GM19372 (cell line): Measurements from ENCODE around the gene FBLN1.

ENCODE experiments used
- ATAC-seq: cut with Tn5 transposase; IDR thresholded peaks from one replicate; pipeline ENCODE4 v1.9.1; 2021; ENCODE audit warnings: mild to moderate bottlenecking, low read depth, moderate library complexity; ENCODE audit not compliant: unreplicated experiment

The FBLN1 gene

DNA sequence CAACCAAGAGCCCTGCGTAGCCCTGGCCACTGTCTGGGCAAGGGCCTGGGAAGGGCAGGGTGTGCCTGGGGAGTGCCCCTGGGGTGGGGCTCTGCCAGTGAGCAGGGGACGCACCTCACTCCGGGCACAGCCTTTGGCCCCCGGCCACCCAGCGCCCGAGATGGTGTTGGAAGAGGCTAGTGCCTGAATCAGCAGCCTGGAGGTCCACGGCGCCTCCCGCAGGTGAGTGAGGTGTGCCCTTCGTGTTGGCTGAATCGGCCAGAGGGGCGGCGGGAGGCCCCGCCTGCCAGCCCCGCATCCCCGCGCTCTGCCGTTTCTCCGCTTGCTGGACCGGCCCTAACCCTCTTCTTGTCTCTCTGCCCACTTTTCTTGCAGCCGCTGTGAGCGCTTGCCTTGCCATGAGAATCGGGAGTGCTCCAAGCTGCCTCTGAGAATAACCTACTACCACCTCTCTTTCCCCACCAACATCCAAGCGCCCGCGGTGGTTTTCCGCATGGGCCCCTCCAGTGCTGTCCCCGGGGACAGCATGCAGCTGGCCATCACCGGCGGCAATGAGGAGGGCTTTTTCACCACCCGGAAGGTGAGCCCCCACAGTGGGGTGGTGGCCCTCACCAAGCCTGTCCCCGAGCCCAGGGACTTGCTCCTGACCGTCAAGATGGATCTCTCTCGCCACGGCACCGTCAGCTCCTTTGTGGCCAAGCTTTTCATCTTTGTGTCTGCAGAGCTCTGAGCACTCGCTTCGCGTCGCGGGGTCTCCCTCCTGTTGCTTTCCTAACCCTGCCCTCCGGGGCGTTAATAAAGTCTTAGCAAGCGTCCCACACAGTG is 60.1 kb downstream of the FBLN1 start:
- ATAC-seq = no peak

DNA sequence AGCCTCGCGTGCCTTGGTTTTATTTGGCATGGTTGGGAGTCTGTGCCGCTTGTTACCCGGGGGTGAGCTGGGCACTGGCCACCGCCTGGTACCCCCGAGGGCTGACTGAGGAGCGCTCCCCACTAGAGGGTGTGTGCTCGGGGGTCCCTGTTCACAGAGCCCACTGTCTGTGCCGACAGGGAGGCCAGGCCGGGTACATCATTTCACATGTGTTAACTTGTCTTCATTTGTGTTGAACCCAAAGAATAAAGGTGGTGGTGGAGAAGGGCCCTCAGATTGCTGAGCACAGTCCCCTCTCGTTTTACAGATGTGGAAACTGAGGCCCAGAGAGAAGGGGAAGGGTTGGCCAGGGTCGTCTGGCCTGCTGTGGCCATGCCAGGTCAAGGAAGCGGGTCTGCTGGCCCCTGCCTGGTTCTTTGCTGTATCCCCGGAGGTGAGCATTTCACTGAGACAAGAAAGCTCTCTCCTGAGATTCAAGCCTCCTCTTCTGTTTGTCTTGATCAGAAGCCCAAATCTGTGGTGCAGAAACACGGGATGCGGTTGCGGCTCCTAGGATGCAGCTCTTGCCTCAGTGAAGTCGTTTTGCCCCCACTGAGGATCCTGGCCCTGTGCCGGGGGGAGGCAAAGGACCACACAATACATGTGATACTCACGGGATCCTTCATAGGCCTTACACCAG is 60.8 kb downstream of the FBLN1 start:
- no peak for ATAC-seq

DNA sequence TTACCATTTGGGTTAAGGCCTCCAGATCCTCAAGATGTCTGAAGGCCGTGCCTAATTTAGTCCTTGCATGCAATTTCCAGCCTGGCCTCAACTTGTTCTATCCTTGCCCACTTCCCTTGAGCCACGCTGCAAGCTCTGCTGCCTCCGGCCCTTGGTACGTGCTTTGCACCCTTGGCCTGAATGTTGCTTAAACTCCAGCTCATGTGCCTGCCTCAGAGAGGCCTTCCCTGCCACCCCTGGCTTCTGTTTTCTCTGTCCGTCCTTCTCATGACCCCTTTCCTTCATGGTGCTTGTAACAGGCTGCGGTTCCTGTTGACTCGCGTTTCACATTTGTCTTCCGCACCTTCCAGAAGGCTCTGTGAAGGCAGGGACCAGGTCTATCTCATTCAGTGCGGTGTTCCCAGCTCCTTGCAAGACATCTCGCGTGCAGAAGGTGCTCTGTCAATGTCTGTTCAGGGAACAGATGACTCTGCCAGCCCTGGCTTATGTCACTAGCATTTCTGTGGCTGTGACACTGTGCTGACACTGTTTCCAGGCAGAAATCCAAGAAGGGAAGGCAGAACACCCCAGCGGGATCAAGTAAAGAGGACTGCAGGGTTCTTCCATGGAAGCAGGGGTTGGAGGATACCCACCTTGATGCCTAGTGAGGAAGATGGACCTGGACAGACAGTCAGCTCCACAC is 61.8 kb downstream of the FBLN1 start:
- no peak for ATAC-seq

DNA sequence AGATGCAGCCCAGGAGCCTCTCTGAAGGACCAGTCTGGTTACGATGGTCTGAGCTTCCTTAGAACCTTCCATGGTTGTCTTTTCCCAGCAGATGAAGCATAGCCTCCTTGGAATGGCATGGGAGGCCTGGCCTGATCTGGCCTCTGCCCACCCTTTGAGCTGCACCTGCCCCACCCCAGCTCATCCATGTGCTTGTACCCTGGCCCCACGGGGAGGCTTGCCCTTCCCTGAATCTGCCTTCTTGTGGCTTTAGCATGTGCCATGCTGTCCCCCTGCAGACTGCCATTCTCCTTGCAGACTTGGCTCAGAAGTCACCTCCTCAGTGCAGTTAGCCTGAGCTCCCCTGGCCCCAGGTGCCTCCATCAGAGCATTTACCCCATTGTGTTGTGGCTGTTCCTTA is 62.5 kb downstream of the FBLN1 start:
- no peak for ATAC-seq

DNA sequence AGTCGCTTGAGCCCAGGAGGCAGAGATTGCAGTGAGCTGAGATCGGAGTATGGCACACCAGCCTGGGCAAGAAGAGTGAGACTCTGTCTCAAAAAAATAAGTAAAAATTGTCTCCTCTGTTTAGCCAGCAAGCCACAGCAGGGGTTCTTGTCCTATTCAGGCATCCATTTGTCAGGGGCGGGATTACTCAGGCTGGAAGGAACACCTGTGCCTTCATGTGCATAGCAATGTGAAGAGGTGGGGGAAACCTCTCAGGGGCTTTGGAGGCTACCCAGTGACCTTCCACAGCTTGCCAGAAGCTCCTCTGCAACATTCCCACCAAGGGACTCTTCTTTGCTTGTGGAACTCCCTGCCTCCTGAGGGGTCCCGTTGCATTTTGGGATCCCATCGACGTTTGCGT is 63.3 kb downstream of the FBLN1 start:
- ATAC-seq = no peak

DNA sequence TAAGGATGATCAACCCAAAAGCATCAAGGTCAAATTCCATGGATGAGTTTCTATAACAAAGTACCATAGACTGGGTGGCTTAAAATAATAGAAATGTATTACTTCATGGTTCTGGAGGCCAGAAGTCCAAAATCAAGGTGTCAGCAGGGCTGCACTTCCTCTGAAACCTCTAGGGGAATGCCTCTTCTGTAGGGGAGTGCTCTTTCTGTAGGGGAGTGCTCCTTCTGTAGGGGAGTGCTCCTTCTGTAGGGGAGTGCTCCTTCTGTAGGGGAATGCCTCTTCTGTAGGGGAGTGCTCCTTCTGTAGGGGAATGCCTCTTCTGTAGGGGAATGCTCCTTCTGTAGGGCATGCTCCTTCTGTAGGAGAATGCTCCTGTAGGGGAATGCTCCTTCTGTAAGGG is 65.5 kb downstream of the FBLN1 start:
- ATAC-seq = no peak

DNA sequence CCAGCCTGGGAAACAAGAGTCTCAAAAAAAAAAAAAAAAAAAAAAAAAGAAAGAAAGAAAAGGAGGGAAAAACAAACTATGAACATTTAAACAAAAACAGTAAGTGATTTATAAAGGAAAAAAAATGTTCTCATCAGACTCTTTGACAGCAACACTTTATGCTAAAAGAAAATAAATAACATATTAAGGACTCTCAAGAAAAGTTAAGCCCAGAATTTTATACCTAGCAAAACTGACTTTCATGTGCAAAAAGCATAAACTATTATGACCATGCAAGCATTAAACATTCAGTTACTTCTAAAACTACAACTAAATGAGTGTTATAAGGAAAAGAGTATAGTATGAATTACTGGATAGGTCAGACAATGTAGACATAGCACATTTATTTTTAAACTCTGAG is 68.4 kb downstream of the FBLN1 start:
- ATAC-seq = no peak

DNA sequence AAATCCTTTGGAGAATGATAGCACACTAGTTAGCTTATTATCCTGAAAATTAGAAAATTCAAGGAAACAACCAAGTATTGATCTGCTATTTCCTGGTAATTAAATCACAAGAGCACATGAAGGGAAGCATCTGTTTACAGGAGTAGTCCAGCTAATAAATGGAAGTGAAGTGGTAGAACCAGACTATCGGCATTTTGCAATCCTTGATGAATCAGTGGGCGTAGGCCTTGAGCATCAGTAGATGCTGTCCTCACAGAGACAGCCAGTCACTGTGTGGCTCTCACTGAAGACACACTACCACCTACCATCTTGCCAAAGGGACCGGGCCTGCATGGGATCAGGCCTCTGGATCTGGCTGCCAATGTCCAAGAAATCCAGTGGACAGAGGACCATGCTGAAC is 69.8 kb downstream of the FBLN1 start:
- no peak for ATAC-seq

DNA sequence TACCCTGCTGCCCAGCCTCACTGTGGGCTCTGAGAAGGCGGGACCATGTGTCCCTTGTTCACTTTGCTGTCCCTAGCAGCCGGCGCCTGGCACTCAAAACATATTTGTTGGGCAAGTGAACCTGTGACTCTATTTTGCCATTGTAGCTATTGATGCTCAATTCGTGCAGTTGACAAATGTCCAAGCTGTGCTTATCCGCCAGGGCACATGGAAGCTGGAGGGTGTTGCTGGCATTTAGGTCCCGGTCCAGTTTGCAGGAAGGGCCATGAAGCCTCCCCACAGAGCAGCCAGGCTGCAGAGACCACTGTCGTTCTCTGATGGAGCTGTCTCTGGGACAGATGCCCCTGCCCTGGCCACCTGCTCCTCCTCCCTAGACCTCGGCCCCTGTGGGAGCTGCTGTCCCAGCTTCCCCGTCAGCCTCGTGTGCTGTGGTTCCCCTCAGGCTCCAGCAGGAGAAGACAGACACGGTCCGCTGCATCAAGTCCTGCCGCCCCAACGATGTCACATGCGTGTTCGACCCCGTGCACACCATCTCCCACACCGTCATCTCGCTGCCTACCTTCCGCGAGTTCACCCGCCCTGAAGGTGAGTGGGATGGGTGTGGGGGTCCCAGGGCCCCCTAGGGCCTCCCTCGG is 71.5 kb downstream of the FBLN1 start:
- ATAC-seq = no peak

DNA sequence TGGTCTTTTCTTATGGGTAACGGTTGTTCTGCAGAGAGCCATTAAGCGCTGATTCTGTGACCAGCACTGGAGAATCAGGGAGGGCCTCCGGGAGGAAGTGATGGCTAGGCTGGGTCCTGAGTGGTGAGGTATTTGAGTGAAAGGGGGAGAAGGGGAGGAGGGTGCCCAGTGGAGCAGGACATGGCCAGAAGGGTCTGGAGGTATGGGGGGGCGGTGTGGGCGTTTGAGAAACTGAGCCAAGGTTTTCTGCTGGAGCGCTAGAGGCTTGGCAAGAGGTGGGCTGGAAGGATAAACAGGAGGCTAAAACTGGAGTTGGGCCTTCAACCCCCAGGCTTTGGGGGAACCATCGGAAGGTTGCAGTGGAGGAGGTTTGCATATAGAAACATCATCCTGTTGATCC is 72.5 kb downstream of the FBLN1 start:
- no peak for ATAC-seq

DNA sequence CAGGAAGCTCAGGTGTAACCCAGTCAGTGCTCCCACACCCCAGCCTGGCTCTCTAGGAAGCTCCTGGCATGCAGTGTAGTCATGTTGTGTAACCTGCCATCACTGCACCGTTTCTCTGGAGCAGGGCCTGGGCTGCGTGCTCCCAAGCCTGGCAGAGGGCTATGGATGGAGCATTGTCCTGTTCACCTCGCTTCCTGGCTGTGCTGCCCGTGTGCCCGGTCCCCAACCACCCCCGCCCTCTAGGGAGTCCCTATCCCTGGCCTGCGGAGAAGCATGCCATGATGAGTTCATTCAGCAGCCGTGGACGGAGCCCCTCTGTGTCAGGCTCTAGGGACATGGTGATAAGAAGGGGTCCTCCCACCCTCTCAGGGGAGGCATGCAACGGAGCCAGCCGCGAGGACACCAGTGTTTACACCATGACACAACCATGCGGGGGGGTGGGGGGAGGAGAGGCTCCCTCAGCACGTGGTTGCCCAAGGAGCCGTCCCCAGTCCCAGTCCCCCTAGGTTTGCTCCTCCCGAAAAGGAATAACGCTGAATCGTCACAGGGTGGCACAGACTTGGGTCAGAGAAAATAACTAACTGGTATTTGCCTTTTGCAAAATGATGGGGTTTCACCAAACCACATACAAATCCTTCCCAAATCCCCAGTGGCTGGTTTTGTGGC is 73.1 kb downstream of the FBLN1 start:
- no peak for ATAC-seq

DNA sequence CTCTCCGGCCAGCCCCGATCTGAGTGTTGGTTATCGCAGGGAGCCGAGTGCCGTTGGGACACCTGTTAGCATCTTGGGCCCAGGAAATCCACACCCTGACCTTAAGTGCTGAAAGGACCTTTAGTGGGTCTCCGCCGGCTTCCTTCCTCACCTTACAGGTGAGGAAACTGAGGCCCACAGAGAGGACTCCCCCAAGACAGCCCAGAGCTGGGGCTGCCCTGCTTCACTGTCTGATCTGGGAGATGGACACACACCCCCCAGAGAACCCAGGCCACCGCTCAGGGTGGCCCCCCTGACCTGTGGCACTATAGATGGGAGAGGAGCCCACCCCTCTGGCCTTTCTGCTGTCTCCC is 73.6 kb downstream of the FBLN1 start:
- no peak for ATAC-seq

DNA sequence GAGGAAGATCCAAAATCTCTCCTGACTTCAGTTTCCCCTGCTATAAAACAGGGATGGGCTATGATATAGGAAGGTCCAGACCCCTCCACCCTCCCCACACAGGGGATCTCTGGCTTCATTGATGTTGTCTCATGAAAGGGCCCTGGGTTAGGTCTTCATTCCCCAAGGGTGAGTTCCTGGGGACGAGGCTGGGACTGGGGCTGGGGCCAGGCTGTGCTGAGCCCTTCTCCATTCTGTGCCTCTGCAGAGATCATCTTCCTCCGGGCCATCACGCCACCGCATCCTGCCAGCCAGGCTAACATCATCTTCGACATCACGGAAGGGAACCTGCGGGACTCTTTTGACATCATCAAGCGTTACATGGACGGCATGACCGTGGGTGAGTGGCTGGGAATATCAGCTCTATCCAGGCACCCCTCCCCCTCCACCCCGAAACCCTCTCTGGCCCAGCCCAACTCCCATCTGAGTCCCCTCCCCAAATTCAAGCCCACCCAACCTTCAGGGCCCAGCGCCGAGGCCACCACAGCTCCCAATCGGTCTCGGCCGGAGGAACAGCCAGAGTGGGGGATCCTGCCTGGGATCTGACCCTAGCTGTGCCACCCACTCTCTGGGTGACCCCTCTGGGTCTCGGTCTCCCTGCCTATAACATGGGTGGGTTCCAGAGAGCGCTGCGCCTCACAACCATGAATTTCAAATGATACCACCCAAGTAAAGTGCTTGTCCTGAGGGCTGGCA is 74.2 kb downstream of the FBLN1 start:
- no peak for ATAC-seq

DNA sequence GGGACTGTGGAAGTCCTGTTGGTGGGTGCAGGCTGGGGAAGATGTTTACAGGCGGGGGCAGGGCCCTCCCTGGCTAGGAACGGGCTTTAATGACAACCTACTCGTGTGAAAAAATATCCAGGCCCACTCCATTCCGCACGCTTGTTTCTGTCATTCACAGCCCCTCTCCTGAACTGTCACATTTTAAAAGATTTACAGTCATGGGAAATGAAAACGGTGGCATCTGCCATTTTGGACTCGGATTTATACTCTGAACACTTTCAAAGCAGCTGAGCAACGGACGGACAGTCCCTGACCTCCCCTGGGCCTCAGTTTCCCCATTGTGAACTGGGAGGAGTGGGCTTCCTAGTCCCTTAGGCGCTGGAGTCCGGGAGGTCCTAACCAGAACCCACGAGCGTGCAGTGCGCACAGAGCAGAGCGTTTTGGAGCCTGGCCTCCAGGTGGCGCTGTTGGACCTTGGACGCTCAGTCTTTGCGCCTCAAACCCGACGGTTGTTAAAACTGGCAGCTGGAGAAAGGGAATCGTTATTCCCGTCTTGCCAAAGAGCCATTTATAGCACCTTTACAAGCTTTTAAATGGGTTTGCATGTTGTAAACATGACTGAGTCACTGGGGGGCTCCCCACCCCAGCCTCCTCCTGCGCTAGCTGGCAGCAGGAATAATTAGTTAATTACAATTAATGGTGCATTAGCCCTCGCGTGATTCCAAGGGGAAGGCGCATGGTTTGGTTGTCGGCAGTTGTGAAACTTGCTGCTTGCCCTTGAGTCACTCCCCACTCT is 75.3 kb downstream of the FBLN1 start:
- no peak for ATAC-seq

DNA sequence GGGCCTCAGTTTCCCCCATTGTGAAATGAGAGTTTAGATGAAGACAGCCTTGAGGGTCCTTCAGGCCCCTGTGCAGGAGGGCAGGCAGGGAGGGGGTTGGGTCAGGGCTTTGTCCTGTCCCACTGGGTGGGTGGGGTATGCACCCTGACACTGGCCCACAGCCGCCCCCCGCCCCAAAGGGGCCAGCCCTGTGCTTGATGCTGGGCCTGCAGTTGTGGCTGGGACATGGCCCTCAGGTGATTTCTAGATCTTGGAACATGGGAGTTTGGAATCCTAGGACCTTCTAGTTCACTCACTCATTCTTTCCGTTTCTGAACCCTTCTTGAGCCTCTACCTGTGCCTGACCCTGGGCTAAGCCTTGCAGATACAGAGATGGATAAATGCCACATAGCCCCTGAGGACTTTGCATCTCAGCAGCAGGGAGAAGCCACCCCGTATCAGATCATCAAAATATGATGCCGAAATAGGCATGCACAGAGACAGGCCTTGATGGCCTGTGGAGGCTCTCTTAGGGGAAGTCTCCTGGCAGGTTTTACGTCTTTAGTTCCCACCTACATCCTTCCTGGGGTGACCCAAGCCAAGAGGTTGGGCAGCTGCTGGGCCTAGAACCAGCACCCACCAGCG is 76.0 kb downstream of the FBLN1 start:
- ATAC-seq = no peak

DNA sequence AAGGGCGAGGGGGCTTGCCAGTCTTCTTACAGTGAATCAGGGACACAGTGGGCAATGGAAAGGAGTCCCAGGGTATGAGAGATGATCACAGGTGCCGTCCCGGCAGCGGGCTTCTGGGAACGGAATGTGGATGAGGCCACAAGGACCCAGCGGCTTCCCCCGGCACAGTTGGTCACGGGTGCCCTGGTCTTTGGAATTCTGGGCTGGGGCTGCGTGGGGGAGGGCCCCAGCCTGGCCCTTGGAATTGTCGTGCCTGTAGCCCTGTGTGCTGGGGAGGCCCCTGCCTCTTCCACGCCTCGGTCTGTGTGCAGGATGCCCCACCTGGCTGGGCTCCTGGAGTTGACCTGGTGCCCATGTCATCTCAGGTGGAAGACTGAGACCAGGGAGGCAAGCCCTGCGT is 76.6 kb downstream of the FBLN1 start:
- no peak for ATAC-seq

DNA sequence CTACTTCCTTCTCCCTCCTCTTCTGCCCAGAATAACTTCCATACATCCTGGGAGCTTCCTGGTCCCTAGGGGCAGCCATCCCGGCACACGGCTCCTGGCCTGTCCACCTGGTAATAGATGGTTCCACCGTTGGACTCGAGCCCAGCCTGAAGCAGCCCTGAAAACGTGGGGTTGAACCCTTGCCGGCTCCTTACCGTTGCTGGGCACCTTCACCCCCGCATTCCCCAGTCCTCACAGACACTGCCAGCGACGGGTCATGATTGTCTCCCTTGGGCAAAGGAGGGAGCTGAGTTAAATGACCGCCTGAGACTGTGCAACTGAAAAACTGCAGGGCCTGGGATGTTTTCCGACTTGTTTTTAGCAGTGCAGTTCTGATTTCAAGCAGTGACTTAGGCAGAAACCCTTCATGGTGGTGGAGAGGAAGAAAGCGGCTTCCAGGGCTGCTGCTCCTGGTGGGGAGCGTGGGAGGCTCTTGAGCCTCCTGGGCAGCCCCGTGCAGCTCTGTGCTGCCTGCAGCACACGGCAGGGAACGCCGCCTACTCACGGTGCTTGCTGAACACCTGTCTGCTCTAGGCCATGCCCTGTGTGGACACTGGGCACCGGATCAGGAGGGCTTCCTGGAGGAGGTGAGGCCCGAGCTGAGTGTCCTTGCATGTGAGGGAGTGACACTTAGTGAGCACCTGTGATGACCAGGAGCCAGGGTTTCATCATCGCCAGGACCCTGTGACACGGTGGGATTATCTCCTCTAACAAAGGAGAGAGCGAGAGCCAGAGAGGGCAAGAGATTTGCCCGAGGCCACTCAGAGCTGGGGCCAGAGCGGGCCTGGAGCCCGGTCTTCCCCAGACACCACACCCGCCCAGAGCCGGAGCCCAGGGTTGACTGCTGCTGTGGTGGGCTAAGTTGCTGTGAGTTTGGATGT is 77.4 kb downstream of the FBLN1 start:
- ATAC-seq = no peak
